B cell (primary cell): ENCODE data around the gene UBALD2.

Experiments used
- CTCF ChIP-seq: fragments of 200-600 bp; IDR thresholded peaks from one replicate; pipeline ENCODE4 v1.8.0; 2022; ENCODE audit warnings: antibody characterized with exemption, mild to moderate bottlenecking
- EZH2 ChIP-seq: IDR thresholded peaks from 2 replicates; pipeline ENCODE4 v1.6.1; 2012; ENCODE audit warnings: borderline replicate concordance, low read depth, mild to moderate bottlenecking, moderate library complexity, low read length; ENCODE audit not compliant: insufficient read depth, poor library complexity, severe bottlenecking

GRCh38 chr17:76237859-76238313, 27.3 kb upstream of the UBALD2 start:
- no peak for TF ChIP-seq CTCF
- TF ChIP-seq EZH2 = no peak
